Ishikawa (cell line): Measurements from ENCODE around the gene TCF15.

ENCODE experiments used
- CEBPB ChIP-seq: IDR thresholded peaks from 2 replicates; pipeline ENCODE4 v1.6.1; 2012
- CREB1 ChIP-seq: IDR thresholded peaks from 2 replicates; pipeline ENCODE4 v1.6.1; 2012; ENCODE audit warnings: low read depth
- EGR1 ChIP-seq: IDR thresholded peaks from 2 replicates; pipeline ENCODE4 v1.6.1; 2012
- EP300 ChIP-seq: IDR thresholded peaks from 2 replicates; pipeline ENCODE4 v1.6.1; 2012; ENCODE audit warnings: borderline replicate concordance
- FOXM1 ChIP-seq: IDR thresholded peaks from 2 replicates; pipeline ENCODE4 v1.6.1; 2012; ENCODE audit warnings: low read depth, borderline replicate concordance
- MAX ChIP-seq: IDR thresholded peaks from 2 replicates; pipeline ENCODE4 v1.6.1; 2012
- NFIC ChIP-seq: IDR thresholded peaks from 2 replicates; pipeline ENCODE4 v1.6.1; 2012
- RAD21 ChIP-seq: IDR thresholded peaks from 2 replicates; pipeline ENCODE4 v1.6.1; 2012; ENCODE audit warnings: low read depth
- REST ChIP-seq: IDR thresholded peaks from 2 replicates; pipeline ENCODE4 v1.6.1; 2012; ENCODE audit warnings: low read depth, mild to moderate bottlenecking
- TAF1 ChIP-seq: IDR thresholded peaks from 2 replicates; pipeline ENCODE4 v1.6.1; 2012; ENCODE audit warnings: low read depth, mild to moderate bottlenecking
- TCF12 ChIP-seq: IDR thresholded peaks from 2 replicates; pipeline ENCODE4 v1.6.1; 2012; ENCODE audit warnings: low read depth
- TEAD4 ChIP-seq: IDR thresholded peaks from 2 replicates; pipeline ENCODE4 v1.6.1; 2012
- USF1 ChIP-seq: IDR thresholded peaks from 2 replicates; pipeline ENCODE4 v1.6.1; 2012
- YY1 ChIP-seq: IDR thresholded peaks from 2 replicates; pipeline ENCODE4 v1.6.1; 2012; ENCODE audit warnings: low read depth
- ZBTB7A ChIP-seq: IDR thresholded peaks from 2 replicates; pipeline ENCODE4 v1.6.1; 2012; ENCODE audit warnings: low read depth

The TCF15 gene

GRCh38 chr20:646107-646867, 36.2 kb upstream of the TCF15 start:
- TF ChIP-seq NFIC (no peak), EGR1 (0 out of 2 replicates have a peak, but pooled peaks have one; percentile 15)

GRCh38 chr20:645318-646106, 35.4 kb upstream of the TCF15 start:
- peak; percentile 82 for TF ChIP-seq RAD21
- TF ChIP-seq FOXM1: no peak
- TF ChIP-seq ZBTB7A: peak; percentile 42; the same call in 1 of the 2 replicates
- TF ChIP-seq EGR1: no peak

- TF ChIP-seq CEBPB: no peak
- no peak for TF ChIP-seq FOXM1
- no peak for TF ChIP-seq RAD21
Observed at GRCh38 chr20:644692-645317, 34.7 kb upstream of the TCF15 start.

- TF ChIP-seq USF1 (no peak), YY1 (no peak), NFIC (no peak), MAX (no peak), EGR1 (peak; percentile 30; the same call in 1 of the 2 replicates), ZBTB7A (peak; percentile 93), REST (no peak), FOXM1 (no peak), TAF1 (no peak), TCF12 (no peak), CEBPB (no peak), TEAD4 (no peak), CREB1 (no peak)
Observed at GRCh38 chr20:642398-643174, 32.5 kb upstream of the TCF15 start.

GRCh38 chr20:641516-641875, 31.4 kb upstream of the TCF15 start:
- TF ChIP-seq TCF12 (no peak), CEBPB (no peak), RAD21 (no peak)

GRCh38 chr20:640674-641515, 30.8 kb upstream of the TCF15 start:
- TF ChIP-seq EP300: no peak
- TF ChIP-seq NFIC: no peak
- TF ChIP-seq EGR1: no peak
- TF ChIP-seq RAD21: no peak
- no peak for TF ChIP-seq TAF1
- no peak for TF ChIP-seq CREB1
- TF ChIP-seq CEBPB: no peak
- no peak for TF ChIP-seq FOXM1
- TF ChIP-seq TEAD4: no peak
- TF ChIP-seq ZBTB7A: no peak
- no peak for TF ChIP-seq REST
- no peak for TF ChIP-seq USF1
- TF ChIP-seq MAX: no peak
- no peak for TF ChIP-seq TCF12
- TF ChIP-seq YY1: no peak
